Stimulated activated CD8-positive, alpha-beta memory T cell treated with anti-CD3 and anti-CD28 coated beads, Interleukin-2, amount 100 ng/mL, for 1 hour (primary cell): ENCODE measurements around the gene YBX1.
"Not testable (repeated sequence)": the region's sequence is repeated elsewhere in the genome, so short reads cannot be mapped to it uniquely, and the experiment has no call there.

Source experiments
- DNase-seq, 2 donors: peaks; one replicate each; pipeline ENCODE4 v3.0.0-alpha.2; 2020; ENCODE audit warnings: low read depth in 2 of 2

Gene YBX1

GRCh38 chr1:42689912-42690311 is 7.7 kb downstream of the YBX1 start:
- no peak for DNase-seq

- DNase-seq, result no peak
These were observed 8.4 kb downstream of the YBX1 start for GRCh38 chr1:42690477-42691156.

- DNase-seq, result no peak
These were observed 8.9 kb downstream of the YBX1 start for GRCh38 chr1:42691157-42691498.

GRCh38 chr1:42692461-42692860 is 10.2 kb downstream of the YBX1 start:
- no peak for DNase-seq

DNA sequence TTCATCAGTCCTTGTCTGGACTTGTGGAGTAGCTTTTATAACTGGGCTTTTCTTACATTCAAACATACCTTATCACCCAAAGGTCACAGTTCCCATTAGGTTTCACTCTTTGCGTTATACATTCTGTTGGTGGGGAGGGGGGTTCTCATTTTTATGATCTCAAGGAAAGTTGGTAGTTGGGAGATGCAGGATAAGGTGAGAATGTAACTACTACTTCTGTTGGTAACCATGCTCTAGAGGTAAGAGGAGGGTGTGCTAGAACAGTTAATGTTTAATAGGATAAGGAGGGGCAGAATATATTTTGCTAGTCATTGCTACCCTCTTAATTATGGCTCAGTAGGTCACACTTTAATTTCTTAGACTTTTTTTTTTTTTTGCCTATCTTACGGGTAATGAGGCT is 10.7 kb downstream of the YBX1 start:
- no peak for DNase-seq

- DNase-seq, result no peak
These were observed 16.0 kb downstream of the YBX1 start for GRCh38 chr1:42698081-42698813.

- no peak for DNase-seq
These were observed 17.8 kb downstream of the YBX1 start for GRCh38 chr1:42700006-42700405.

- no peak for DNase-seq
These were observed 21.8 kb downstream of the YBX1 start for GRCh38 chr1:42703888-42704464.

GRCh38 chr1:42712808-42713207 is 30.6 kb downstream of the YBX1 start:
- DNase-seq, result not testable (repeated sequence)

DNA sequence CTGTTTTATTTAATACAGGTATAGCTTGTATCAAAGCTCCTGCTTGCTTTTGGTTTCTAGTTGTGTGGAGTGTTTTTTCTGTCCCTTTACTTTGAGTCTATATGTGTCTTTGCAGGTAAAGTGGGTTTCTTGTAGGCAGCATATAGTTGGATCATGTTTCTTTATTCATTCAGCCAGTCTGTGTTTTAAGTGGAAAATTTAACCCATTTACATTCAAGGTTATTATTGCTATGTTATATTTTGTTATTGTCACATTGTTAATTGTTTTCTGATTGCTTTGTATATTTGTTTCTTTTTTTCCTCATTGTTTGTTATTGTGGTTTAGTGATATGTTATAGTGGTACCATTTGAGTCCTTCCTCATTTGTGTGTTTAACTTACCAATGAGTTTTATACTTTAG is 31.1 kb downstream of the YBX1 start:
- no peak for DNase-seq

DNA sequence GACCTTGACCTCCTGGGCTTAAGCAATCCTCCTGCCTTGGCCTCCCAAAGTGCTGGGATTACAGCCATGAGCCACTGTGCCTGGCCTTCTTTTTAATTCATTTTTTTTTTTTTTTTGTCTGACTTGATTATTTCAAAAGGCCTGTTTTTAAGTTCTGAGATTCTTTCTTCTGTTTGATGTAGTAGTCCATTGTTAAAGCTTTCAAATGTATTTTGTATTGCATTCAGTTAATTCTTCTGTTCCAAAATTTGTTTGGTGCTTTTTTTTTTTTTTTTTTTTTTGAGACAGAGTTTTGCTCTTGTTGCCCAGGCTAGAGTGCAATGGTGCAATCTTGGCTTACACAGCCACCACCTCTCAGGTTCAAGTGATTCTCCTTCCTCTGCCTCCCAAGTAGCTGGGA is 32.2 kb downstream of the YBX1 start:
- not testable (repeated sequence) for DNase-seq

- DNase-seq, result no peak
These were observed 38.6 kb downstream of the YBX1 start for GRCh38 chr1:42720868-42721267.

DNA sequence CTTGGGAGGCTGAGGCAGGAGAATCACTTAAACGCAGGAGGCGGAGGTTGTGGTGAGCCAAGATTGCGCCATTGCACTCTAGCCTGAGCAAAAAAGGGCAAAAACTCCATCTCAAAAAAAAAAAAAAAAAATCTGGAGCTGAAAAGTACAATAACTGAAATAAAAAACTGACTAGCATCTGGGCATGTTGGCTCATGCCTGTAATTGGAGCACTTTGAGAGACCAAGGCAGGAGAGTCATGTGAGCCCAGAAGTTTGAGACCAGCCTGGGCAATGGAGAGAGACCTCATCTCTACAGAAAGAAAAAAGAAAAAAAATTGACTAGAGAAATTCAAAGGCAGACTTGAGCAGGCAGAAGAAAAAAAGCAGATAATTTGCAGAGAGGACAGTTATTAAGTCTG is 39.7 kb downstream of the YBX1 start:
- no peak for DNase-seq

DNA sequence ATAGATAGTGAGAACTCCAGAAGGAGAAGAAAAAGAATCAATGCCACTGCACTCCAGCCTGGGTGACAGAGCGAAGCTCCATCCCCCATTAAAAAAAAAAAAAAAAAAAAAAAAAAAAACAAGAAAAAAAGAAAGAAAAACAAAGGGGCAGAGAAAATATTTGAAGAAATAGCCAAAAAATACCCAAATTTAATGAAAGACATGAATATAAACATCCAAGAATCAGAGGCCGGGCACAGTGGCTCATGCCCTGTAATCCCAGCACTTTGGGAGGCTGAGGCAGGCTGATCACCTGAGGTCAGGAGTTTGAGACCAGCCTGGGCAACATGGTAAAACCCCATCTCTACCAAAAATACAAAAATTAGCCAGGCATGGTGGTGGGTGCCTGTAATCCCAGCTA is 40.2 kb downstream of the YBX1 start:
- not testable (repeated sequence) for DNase-seq

GRCh38 chr1:42723511-42723910 is 41.3 kb downstream of the YBX1 start:
- DNase-seq, result no peak

DNA sequence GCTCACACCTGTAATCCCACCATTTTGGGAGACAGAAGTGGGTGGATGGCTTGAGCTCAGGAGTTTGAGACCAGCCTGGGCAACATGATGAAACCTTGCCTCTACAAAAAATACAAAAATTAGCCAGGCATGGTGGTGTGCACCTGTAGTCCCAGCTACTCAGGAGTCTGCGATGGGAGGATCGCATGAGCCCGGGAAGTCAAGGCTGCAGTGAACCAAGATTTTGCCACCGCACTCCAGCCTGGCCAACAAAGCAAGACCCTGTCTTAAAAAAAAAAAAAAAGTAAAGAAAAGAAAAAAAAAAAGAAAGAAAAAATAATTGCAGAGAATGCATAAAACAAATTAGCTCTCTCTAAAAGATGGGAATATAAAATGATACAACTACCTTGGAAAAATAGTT is 43.6 kb downstream of the YBX1 start:
- not testable (repeated sequence) for DNase-seq

DNA sequence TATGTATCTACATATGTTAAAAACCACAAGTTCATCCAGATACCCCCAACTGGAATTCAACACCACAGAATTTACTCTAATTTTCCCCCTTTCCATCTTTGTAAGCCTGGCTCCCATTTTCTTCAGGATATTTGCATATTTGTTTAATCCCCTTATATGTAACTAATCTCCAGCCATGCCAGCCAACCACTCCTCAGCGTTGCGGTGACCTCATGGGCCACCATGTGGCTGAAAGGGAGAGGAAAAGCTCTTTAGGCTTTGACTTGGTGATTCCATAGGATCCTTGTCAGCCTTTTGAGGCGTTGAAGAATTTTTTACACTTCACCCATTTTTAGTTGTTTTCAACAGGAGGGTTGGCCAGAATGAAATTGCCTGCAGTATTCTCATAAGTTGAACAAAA is 47.8 kb downstream of the YBX1 start:
- DNase-seq, result no peak

DNA sequence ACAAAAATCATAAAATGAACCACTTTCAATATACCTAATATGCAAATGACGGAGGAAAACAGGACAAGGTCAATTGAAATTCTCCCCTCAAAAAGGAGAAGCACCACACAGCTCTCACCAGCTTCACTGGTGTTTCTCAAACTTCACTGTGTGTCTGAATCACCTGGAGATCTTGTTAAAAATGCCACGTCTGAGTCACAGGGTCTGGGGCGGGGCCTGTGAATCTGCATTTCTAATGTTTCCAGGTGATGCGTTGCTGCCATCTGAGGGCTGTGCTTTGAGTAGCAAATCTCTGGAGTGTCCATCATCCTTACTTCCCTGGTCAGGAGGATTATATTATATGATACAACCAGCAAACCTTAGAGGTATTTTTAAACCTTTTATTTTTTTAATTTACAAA is 48.8 kb downstream of the YBX1 start:
- no peak for DNase-seq

DNA sequence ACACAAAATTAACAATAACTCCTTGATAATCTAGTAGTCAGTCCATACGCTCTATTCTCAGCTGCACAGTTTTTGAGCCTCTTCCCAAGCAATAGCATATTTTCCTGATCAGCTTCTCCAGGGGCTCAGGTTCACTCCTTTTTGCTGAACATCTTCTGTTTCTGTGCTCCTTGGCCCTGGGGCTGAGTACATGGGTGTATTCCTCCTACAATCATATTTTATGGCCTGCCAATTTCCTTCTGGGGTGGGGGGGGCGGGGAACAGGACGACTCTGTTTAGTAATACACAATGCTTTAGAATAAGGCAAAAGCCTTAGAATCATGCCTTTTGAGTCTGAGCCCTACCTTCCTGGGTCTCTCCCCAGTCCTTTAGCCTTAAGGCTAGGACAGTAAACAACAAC is 49.4 kb downstream of the YBX1 start:
- no peak for DNase-seq

- DNase-seq, result no peak
These were observed 50.0 kb downstream of the YBX1 start for GRCh38 chr1:42732126-42732680.

DNA sequence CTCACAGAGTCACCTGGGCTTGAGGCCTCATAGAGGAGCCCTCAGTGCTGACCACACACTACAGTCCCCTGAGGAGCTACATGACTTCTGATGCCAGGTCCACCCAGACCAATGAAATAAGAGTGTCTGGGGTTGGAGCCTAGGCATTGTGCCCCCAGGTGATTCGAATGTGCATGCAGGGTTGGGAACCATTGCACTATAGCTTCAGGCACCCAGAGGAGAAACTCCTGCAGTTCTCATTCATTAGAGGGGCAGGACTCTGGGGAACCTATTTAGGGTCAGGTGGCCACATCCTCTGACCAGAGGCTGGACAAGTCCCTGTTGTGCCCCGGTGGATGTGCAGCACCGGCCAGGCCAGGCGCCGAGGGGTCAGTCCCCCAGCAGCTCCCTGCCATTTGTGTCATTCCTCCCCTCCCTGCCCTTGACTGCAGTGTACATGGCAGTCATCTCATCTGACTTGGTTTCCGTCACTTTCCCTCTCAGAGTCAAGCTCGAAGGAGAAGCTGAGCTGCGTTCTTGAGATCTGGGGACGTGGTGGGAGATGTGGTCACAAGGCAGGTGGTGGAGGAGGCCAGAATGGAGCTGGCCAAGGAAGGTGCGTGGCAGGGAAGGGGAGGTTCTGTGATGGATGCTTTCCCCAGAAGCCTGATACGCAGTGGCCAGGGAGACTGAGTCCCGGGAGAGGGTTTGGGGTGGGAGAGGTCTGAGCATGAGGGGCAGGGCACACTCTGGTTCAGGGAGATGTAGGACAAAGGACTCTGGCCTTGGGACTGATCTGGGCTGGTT is 51.4 kb downstream of the YBX1 start:
- DNase-seq, result no peak
